H1 (cell line): ENCODE results near the gene PAF1. TPM values are rescaled to one million over a fixed set of nuclear protein-coding genes. Genes with fewer than 3 reads are reported as not detected.

Source experiments
- CTCF ChIA-PET: fragments of 300-600 bp; sonication (Branson Sonifier 250); formaldehyde crosslinking; loops from one replicate; lab custom pipeline; 2021; ENCODE audit not compliant: partially characterized antibody; lab: Charles Lee
- POLR2A ChIA-PET: fragments of 300-600 bp; sonication (Branson Sonifier 250); formaldehyde crosslinking; loops from one replicate; lab custom pipeline; 2021; ENCODE audit warnings: inconsistent platforms; ENCODE audit not compliant: partially characterized antibody; lab: Charles Lee
- DNase-seq, 2 experiments: peaks; one replicate each; pipeline versions ENCODE4 v3.0.0 to v3.0.0-alpha.2; 2010 to 2022; ENCODE audit warnings: low spot score in 2 of 2, low read depth in 1 of 2, mixed read lengths in 1 of 2
- FAIRE-seq: peaks from 2 replicates; lab custom pipeline; 2011; peaks lifted over from hg19 to GRCh38; lab: Jason Lieb, UNC
- H2AFZ ChIP-seq: 2 replicates; pipeline ENCODE4 v1.8.1; 2012; ENCODE audit warnings: low read length, inconsistent platforms
- H2AK5ac ChIP-seq: 2 replicates; pipeline ENCODE4 v1.6.1; 2013; ENCODE audit warnings: low read depth, low read length
- H2BK120ac ChIP-seq: replicated peaks from 2 replicates; pipeline ENCODE3; 2013; ENCODE audit warnings: low read depth, low read length, inconsistent platforms
- H2BK12ac ChIP-seq: 2 replicates; pipeline ENCODE4 v1.6.1; 2013; ENCODE audit warnings: low read depth, low read length
- H2BK15ac ChIP-seq: 2 replicates; pipeline ENCODE4 v1.6.1; 2013; ENCODE audit warnings: low read length
- H2BK20ac ChIP-seq: 2 replicates; pipeline ENCODE4 v1.6.1; 2013; ENCODE audit warnings: low read length
- H2BK5ac ChIP-seq: 2 replicates; pipeline ENCODE4 v1.6.1; 2013; ENCODE audit warnings: low read depth, low read length
- H3K14ac ChIP-seq: 2 replicates; pipeline ENCODE4 v1.6.1; 2013; ENCODE audit warnings: inconsistent platforms; ENCODE audit not compliant: insufficient read length
- H3K18ac ChIP-seq: 2 replicates; pipeline ENCODE4 v1.6.1; 2013; ENCODE audit warnings: low read length; ENCODE audit errors: extremely low read depth
- H3K23ac ChIP-seq: 2 replicates; pipeline ENCODE4 v1.6.1; 2013; ENCODE audit warnings: inconsistent platforms; ENCODE audit not compliant: insufficient read length
- H3K23me2 ChIP-seq: 2 replicates; pipeline ENCODE4 v1.6.1; 2013; ENCODE audit warnings: low read depth, low read length
- H3K27ac ChIP-seq: 2 replicates; pipeline ENCODE4 v1.6.1; 2011; ENCODE audit warnings: low read depth, low read length, inconsistent platforms
- H3K27me3 ChIP-seq, 4 experiments: replicated peaks in 1 of 4; 1 replicate in 1 of 4; 2 replicates in 3 of 4; pipeline versions ENCODE4 v1.6.1 to v1.8.1; 2011 to 2013; ENCODE audit warnings: low read length in 3 of 4, mild to moderate bottlenecking in 3 of 4, inconsistent platforms in 2 of 4, mixed read lengths in 2 of 4, moderate library complexity in 1 of 4; ENCODE audit not compliant: control insufficient read depth in 3 of 4, insufficient read depth in 3 of 4; ENCODE audit errors: extremely low read depth in 1 of 4
- H3K36me3 ChIP-seq, 4 experiments: 2 replicates each; pipeline versions ENCODE4 v1.6.1 to v1.8.1; 2011 to 2013; ENCODE audit warnings: mild to moderate bottlenecking in 4 of 4, low read length in 3 of 4, moderate library complexity in 2 of 4, control low read depth in 1 of 4, inconsistent platforms in 1 of 4; ENCODE audit not compliant: insufficient read depth in 4 of 4, control insufficient read depth in 2 of 4
- H3K4ac ChIP-seq: replicated peaks from 2 replicates; pipeline ENCODE3; 2013; ENCODE audit warnings: low read length, low read depth, mixed read lengths, inconsistent platforms; ENCODE audit not compliant: insufficient read length
- H3K4me1 ChIP-seq, 4 experiments: replicated peaks in 1 of 4; 1 replicate in 1 of 4; 2 replicates in 3 of 4; pipeline versions ENCODE4 v1.6.1 to v1.8.1; 2011 to 2013; ENCODE audit warnings: low read length in 3 of 4, inconsistent platforms in 2 of 4, mixed read lengths in 1 of 4; ENCODE audit not compliant: insufficient read depth in 4 of 4, control insufficient read depth in 3 of 4
- H3K4me2 ChIP-seq, 2 experiments: 2 replicates each; pipeline versions ENCODE4 v1.6.1 to v1.8.1; 2011 to 2013; ENCODE audit warnings: low read depth in 2 of 2, low read length in 2 of 2, control low read depth in 1 of 2, inconsistent platforms in 1 of 2, mild to moderate bottlenecking in 1 of 2; ENCODE audit not compliant: insufficient read depth in 1 of 2
- H3K4me3 ChIP-seq, 4 experiments: fragments of 200-600, 300-600 bp in 1 of 4; sonication (generic), shearing (Covaris generic), sonication (Bioruptor Twin) in 1 of 4; 2 replicates each; pipeline versions ENCODE4 v1.5.1 to v1.8.1; 2011 to 2016; ENCODE audit warnings: low read length in 4 of 4, low read depth in 3 of 4, control low read depth in 2 of 4, inconsistent platforms in 2 of 4, mild to moderate bottlenecking in 2 of 4, mixed read lengths in 1 of 4, moderate library complexity in 1 of 4; ENCODE audit not compliant: insufficient read depth in 2 of 4; ENCODE audit errors: extremely low read depth in 1 of 4
- H3K56ac ChIP-seq: replicated peaks from 2 replicates; pipeline ENCODE3; 2013; ENCODE audit warnings: low read depth, mild to moderate bottlenecking, mixed read lengths, low read length, inconsistent platforms; ENCODE audit not compliant: insufficient read length
- H3K79me1 ChIP-seq: 2 replicates; pipeline ENCODE4 v1.6.1; 2013; ENCODE audit warnings: low read depth, low read length, control low read depth
- H3K79me2 ChIP-seq, 2 experiments: 2 replicates each; pipeline versions ENCODE4 v1.6.1 to v1.8.1; 2012 to 2013; ENCODE audit warnings: low read length in 2 of 2, mild to moderate bottlenecking in 2 of 2, inconsistent platforms in 1 of 2; ENCODE audit not compliant: insufficient read depth in 2 of 2, control insufficient read depth in 1 of 2
- H3K9ac ChIP-seq, 4 experiments: replicated peaks in 1 of 4; 1 replicate in 1 of 4; 2 replicates in 3 of 4; pipeline versions ENCODE4 v1.6.1 to v1.8.1; 2011 to 2013; ENCODE audit warnings: low read depth in 3 of 4, low read length in 3 of 4, control low read depth in 2 of 4, mild to moderate bottlenecking in 2 of 4, moderate library complexity in 2 of 4, inconsistent platforms in 1 of 4; ENCODE audit errors: extremely low read depth in 1 of 4
- H3K9me3 ChIP-seq, 2 experiments: 2 replicates each; pipeline versions ENCODE4 v1.6.1 to v1.8.1; 2012 to 2013; ENCODE audit warnings: mild to moderate bottlenecking in 2 of 2, moderate library complexity in 2 of 2, control low read depth in 1 of 2, inconsistent platforms in 1 of 2, low read depth in 1 of 2, low read length in 1 of 2, mixed read lengths in 1 of 2; ENCODE audit not compliant: insufficient read depth in 2 of 2
- H4K20me1 ChIP-seq, 2 experiments: replicated peaks in 1 of 2; 2 replicates each; pipeline versions ENCODE3 to v1.8.1; 2011 to 2013; ENCODE audit warnings: inconsistent platforms in 2 of 2, low read length in 2 of 2, mild to moderate bottlenecking in 1 of 2; ENCODE audit not compliant: insufficient read depth in 2 of 2, control insufficient read depth in 1 of 2
- H4K5ac ChIP-seq: 2 replicates; pipeline ENCODE4 v1.6.1; 2013; ENCODE audit warnings: low read length, low read depth, mixed read lengths, inconsistent platforms; ENCODE audit not compliant: insufficient read length
- H4K8ac ChIP-seq: 2 replicates; pipeline ENCODE4 v1.8.0; 2013; ENCODE audit warnings: mild to moderate bottlenecking, moderate library complexity, low read length, inconsistent platforms; ENCODE audit not compliant: insufficient read depth; ENCODE audit errors: extremely low read depth
- H4K91ac ChIP-seq: replicated peaks from 2 replicates; pipeline ENCODE3; 2013; ENCODE audit warnings: low read length, mixed read lengths, inconsistent platforms; ENCODE audit not compliant: insufficient read length
- EGR1 ChIP-seq: IDR thresholded peaks from 2 replicates; pipeline ENCODE4 v1.6.1; 2011; ENCODE audit warnings: low read depth, low read length, borderline replicate concordance
- GTF2F1 ChIP-seq: IDR thresholded peaks from 2 replicates; pipeline ENCODE4 v1.6.1; 2012; ENCODE audit warnings: low read depth, low read length, improper control_type of control experiment, borderline replicate concordance
- JUN ChIP-seq: IDR thresholded peaks from 2 replicates; pipeline ENCODE4 v1.6.1; 2011; ENCODE audit warnings: low read depth, mild to moderate bottlenecking, improper control_type of control experiment, low read length
- POU5F1 ChIP-seq: IDR thresholded peaks from 2 replicates; pipeline ENCODE4 v1.6.1; 2011; ENCODE audit warnings: low read depth, mild to moderate bottlenecking, low read length, moderate library complexity
- RXRA ChIP-seq: IDR thresholded peaks from 2 replicates; pipeline ENCODE4 v1.6.1; 2011; ENCODE audit warnings: low read depth, mild to moderate bottlenecking, low read length, moderate library complexity; ENCODE audit not compliant: insufficient read depth
- TCF12 ChIP-seq: IDR thresholded peaks from 2 replicates; pipeline ENCODE4 v1.6.1; 2011; ENCODE audit warnings: low read depth, mild to moderate bottlenecking, low read length
- WGBS, 2 experiments: shearing (Covaris generic) in 1 of 2; methylation state at CpG; one replicate each; pipeline versions ENCODE4 v1.1.6 to v1.1.7; 2013 to 2015; ENCODE audit warnings: low lambda C conversion rate in 2 of 2, mixed read lengths in 2 of 2, inconsistent platforms in 1 of 2, low coverage in 1 of 2, missing lambda C conversion rate in 1 of 2; ENCODE audit not compliant: insufficient replicate concordance in 2 of 2, insufficient coverage in 1 of 2, insufficient read length in 1 of 2; ENCODE audit errors: extremely low coverage in 1 of 2, missing lambda C conversion rate in 1 of 2; 5-methylcytosine and 5-hydroxymethylcytosine counted together
- polyA plus RNA-seq, 7 experiments: library from polyadenylated mRNA; depleted of rRNA in 3 of 7; stranded (reverse) in 5 of 7; unstranded in 2 of 7; fragments of >200 nt in 5 of 7; fragments of 200-250 nt in 2 of 7; gene quantifications; 1 replicate in 5 of 7; 2 replicates in 1 of 7; 4 replicates in 1 of 7; pipeline versions ENCODE4 v1.2.1 to v1.2.3, GENCODE V29; 2011 to 2013; ENCODE audit warnings: missing spikeins in 2 of 7, mixed read lengths in 2 of 7
- total RNA-seq: library from RNA; stranded (reverse); fragmentation: NEBNext Ultra II Directional; extraction: Animal tissue kit (Norgen Biotek cat#: 25700); gene quantifications from 2 replicates; pipeline ENCODE4 v1.2.1, GENCODE V29; 2021
- TF ChIP-seq, protein P1 (sequence below): IDR thresholded peaks from 2 replicates; pipeline ENCODE4 v1.6.1; 2012; ENCODE audit warnings: inconsistent platforms

Gene PAF1
- total and polyA plus RNA-seq, 2 of the 8 experiments (the other 6 are each of a cell fraction or from before 2014, with no cell fraction given): 31.4 to 58.6 TPM

DNA sequence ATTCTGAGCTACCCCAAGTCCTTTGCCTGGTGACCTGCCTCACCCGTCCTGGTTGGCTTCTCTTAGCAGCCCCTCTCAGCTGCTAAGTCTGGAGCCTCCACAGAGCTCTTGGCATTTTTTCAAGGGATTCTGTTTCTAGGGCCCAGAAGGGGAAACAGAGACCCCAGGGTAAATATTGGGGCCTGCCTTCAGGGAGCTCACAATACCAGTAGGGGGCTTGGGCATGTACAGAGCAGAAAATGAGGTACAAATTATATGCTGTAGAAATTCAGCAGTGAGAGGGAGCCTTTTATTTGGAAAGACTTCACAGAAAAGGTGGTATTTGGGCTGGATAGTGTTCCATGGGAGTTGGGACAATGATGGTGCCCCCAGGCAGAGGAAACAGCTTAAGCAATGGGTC, 45.0 kb downstream of the PAF1 start:
- H3K27ac ChIP-seq: no peak overlapping the region
- H3K14ac ChIP-seq: no peak overlapping the region
- peaks cover 0 to 9% (median 2%) of the 10 kb centered on the region in 4 experiments; a peak in 2 of 8 replicates for H3K36me3 ChIP-seq
- H4K8ac ChIP-seq: no peak overlapping the region
- no peak overlapping the region for H2AK5ac ChIP-seq
- H3K79me1 ChIP-seq: peaks cover 12% of the 10 kb centered on the region
- H2AFZ ChIP-seq: no peak overlapping the region
- H2BK15ac ChIP-seq: no peak overlapping the region
- ChIA-PET POLR2A (interaction anchor here (1.0 to 2.1 kb wide), 5 partner anchors 20 to 89 kb away, joined by 3 to 8 read pairs (median 3); partner anchors contain the start of genes MED29 and PAF1), CTCF (interaction anchor here (0.6 to 2.8 kb wide), 8 partner anchors 10 to 90 kb away, joined by 3 to 8 read pairs (median 5); no protein-coding TSS in a partner anchor)
- H3K27me3 ChIP-seq: no peaks in the 10 kb centered on the region
- H3K56ac ChIP-seq: no peak overlapping the region
- no peak overlapping the region for H3K23ac ChIP-seq
- peaks cover 14% of the 10 kb centered on the region for H3K23me2 ChIP-seq
- FAIRE-seq (no peak), DNase-seq (no peak)
- H4K91ac ChIP-seq: no peak overlapping the region
- peaks cover under 1 to 6% (median 2%) of the 10 kb centered on the region in 4 experiments; a peak in 4 of 7 replicates for H3K4me1 ChIP-seq
- no peak overlapping the region; a peak in 2 of 7 replicates for H3K9ac ChIP-seq
- H3K79me2 ChIP-seq: peaks cover 0 to 32% of the 10 kb centered on the region in 2 experiments; a peak in 2 of 4 replicates
- H4K20me1 ChIP-seq: peaks cover 15 to 20% of the 10 kb centered on the region in 2 experiments
- TF ChIP-seq JUN (no peak), EGR1 (no peak), RXRA (no peak), POU5F1 (no peak), TCF12 (no peak), GTF2F1 (no peak)
- TF ChIP-seq, protein P1, sequence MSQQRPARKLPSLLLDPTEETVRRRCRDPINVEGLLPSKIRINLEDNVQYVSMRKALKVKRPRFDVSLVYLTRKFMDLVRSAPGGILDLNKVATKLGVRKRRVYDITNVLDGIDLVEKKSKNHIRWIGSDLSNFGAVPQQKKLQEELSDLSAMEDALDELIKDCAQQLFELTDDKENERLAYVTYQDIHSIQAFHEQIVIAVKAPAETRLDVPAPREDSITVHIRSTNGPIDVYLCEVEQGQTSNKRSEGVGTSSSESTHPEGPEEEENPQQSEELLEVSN: no peak
- no peak overlapping the region for H3K4me2 ChIP-seq
- WGBS, 2 experiments: 92% methylated on average over 1 of the region's 1 CpG; no CpG with 5 or more reads in 1 of the 2 experiments
- no peak overlapping the region for H3K4me3 ChIP-seq
- H3K9me3 ChIP-seq: no peaks in the 10 kb centered on the region
- H2BK120ac ChIP-seq: no peak overlapping the region
- H3K18ac ChIP-seq: no peak overlapping the region
- no peak overlapping the region for H2BK20ac ChIP-seq
- no peak overlapping the region for H2BK5ac ChIP-seq
- no peak overlapping the region for H4K5ac ChIP-seq
- H3K4ac ChIP-seq: no peak overlapping the region
- H2BK12ac ChIP-seq: no peak overlapping the region
